ENCODE data around the gene COBLL1.

DNA sequence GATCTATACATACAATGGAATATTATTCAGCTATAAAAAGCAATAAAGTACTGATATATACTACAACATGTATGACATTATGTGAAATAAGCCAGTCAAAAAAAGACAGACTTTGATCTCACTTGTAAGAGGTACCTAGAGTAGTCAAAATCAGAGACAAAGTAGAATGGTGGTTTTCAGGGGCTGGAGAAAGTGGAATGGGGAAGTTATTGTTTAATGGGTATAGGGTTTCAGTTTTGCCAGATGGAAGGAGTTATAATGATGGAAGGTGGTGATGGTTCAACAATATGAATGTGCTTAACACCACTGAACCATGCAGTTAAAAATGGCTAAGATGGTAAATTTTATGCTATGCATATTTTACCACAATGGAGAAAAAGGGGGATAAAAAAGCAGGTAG lies 6.3 kb downstream of the COBLL1 start:
- TF ChIP-seq, protein P1, sequence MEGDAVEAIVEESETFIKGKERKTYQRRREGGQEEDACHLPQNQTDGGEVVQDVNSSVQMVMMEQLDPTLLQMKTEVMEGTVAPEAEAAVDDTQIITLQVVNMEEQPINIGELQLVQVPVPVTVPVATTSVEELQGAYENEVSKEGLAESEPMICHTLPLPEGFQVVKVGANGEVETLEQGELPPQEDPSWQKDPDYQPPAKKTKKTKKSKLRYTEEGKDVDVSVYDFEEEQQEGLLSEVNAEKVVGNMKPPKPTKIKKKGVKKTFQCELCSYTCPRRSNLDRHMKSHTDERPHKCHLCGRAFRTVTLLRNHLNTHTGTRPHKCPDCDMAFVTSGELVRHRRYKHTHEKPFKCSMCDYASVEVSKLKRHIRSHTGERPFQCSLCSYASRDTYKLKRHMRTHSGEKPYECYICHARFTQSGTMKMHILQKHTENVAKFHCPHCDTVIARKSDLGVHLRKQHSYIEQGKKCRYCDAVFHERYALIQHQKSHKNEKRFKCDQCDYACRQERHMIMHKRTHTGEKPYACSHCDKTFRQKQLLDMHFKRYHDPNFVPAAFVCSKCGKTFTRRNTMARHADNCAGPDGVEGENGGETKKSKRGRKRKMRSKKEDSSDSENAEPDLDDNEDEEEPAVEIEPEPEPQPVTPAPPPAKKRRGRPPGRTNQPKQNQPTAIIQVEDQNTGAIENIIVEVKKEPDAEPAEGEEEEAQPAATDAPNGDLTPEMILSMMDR (IDR thresholded peaks at IDR 0.05; ENCODE audit: low read length) = no peak
- no peak for TF ChIP-seq EZH2 (IDR thresholded peaks at IDR 0.05; ENCODE audit: borderline replicate concordance, low read length)

Measured in OCI-LY1 (cell line).